Superior temporal gyrus (tissue), 1 donor: ENCODE measurements around the gene ERC1.

Experiments used
- DNase-seq: peaks from one replicate; pipeline ENCODE4 v3.0.0-alpha.2; 2016; ENCODE audit errors: extremely low spot score

Gene ERC1

DNA sequence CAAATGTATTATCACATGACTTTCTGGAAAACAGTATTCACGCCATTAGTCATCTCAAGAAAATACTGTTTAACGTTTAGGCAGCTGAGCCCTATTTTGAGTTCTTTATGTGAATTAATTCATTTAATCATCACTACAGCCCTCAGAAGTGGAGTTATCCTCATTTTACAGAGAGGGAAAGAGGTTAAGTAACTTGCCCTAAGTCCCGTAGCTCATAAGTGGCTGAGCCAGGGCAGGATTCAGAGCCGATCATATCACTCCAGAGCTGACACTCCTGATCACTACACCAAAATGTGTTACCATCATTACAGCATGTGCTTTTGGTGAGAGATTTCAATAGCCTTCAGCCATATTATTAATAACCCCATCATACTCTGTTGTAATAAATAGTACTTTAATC, 392.7 kb downstream of the ERC1 start:
- no peak for DNase-seq

DNA sequence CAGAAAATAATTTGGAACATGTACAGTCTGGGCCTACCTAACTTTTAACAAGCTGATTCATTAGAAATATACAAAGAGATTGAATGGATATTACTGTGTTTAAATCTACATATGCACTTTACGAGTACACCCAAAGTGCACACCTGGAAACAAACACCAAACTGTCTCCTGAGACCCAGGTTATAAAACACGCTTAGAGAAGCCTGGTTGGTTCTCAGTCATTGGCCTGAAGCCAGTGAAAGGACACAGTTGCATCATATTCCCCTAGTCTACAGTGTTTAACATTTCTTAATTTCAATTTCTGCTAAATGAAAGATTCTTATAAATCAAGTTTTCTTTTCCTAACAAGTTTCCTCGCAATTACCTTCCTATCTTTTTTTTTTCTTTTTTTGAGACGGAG, 393.9 kb downstream of the ERC1 start:
- DNase-seq, result no peak

- DNase-seq, result no peak
Observed at GRCh38 chr12:1391722-1392121, 400.7 kb downstream of the ERC1 start.

DNA sequence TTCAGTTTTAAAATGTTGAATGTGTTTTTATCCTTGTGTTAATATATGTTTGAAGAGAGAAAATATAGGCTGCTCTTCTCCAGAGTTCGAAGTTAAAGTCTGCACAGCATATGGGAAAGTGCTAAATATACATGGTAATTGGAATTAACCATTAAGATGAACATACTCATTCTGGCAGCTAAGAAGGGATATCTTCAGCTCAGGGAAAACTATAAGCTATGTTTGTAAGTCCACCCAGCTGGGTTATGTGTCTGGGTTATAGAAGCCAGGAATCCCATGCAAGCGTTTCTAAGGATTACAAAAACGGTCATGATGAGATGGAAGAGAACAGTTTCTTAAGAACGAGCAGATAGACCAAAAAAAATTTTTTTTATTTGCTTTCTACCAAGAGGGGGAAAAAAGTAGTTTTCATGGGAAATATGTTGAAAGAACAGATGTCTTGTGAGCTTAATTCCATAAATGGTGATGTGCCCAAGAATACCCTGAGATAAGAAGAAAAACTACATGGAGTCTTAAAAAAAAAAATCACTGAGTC, 404.5 kb downstream of the ERC1 start:
- no peak for DNase-seq

DNA sequence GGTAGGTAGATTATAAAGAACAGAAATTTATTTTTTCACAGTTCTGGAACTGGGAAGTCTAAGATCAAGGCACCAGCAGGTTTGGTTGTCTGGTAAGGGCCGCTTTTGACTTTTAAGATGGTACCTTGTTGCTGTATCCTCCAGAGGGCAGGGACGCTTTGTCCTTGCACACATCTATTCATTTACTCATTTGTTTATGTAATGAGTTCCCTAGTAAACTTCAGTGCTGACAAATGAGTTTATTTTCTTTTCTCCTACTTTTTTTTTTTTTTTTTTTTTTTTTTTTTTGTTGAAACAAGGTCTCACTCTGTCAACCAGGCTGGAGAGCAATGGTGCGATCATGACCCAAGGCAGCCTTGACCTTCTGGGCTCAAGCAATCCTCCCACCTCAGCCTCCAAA, 407.6 kb downstream of the ERC1 start:
- no peak for DNase-seq

- DNase-seq, result no peak
Observed at GRCh38 chr12:1401891-1402290, 410.9 kb downstream of the ERC1 start.

GRCh38 chr12:1403417-1403816, 412.4 kb downstream of the ERC1 start:
- no peak for DNase-seq

GRCh38 chr12:1405619-1406018, 414.6 kb downstream of the ERC1 start:
- DNase-seq, result no peak

DNA sequence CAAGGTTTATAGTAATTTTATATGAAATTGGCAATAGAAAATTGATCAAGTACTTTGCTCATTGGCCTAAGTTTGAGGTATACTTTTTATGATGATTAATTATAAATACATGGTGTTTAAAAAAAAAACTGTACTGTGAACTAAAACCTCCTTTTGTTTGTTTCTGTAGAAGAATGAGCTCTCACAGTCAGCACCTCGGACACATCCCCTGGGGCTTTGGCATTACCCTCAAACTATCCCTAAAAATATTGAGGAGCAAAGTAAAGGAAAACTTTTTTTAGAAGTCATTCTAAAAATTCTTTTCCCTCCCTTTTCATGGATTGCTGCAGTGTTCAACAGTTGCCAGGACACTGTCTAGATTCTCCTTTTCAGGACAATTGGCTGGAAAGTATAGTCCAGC, 419.8 kb downstream of the ERC1 start:
- DNase-seq, result no peak

- DNase-seq, result no peak
Observed at GRCh38 chr12:1413930-1414329, 422.9 kb downstream of the ERC1 start.

- DNase-seq, result no peak
Observed at GRCh38 chr12:1418144-1418543, 427.1 kb downstream of the ERC1 start.

GRCh38 chr12:1419849-1420371, 428.9 kb downstream of the ERC1 start:
- no peak for DNase-seq

DNA sequence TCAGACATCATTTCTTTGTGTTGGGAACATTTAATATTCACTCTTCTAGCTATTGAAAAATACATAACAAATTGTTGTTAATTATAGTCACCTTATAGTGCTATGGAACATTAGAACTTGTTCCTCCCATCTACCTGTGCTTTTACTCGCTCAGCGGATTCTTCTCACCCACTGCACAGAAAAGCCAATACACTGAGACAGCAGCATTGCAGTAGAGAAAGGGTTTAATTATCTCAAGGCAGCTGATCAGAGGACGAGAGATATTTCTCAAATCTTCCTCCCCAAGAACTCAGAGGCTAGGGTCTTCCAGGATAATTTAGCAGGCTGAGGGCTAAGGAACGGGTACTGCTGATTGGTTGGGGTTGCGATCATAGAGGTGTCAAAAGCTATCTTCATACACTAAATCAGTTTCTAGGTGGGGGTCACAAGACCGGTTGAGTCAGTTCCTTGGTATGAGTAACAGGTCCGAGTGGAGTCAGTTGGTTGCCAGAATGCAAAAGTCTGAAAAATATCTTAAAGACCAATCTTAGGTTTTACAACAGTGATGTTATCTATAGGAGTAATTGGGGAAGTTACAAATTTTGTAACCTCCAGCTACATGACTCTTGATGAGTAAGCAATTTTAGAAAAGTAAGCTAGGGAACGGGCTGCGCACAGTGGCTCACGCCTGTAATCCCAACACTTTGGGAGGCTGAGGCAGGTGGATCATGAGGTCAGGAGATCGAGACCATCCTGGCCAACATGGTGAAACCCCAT, 430.2 kb downstream of the ERC1 start:
- DNase-seq, result no peak

DNA sequence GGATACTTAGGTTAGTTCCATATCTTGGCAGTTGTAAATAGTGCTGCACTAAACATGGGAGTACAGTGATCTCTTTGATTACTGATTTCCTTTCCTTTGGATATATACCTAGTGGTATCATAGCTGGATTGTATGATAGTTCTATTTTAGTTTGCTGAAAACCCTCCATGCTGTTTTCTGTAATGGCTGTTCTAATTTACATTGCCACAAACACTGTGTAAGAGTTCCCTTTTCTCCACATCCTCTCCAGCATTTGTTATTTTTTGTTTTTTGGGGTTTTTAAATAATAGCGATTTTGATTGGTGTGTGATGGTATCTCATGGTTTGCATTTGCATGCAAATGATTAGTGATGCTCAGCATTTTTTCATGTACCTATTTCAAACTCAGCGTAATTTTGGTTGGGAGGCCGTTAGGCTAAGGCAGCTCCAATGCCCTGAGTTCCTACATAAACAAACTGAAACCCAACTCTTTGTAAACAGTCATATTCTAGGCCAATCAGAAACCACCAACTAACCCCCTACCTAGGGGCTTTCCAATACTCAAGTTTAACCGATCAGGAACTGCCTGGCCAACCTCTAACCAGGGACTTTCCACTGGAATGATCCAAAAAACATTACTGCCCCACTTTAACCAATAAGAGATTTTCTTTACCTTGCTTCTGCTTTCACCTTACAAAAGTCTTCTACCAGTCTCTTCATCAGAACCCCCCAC, 431.7 kb downstream of the ERC1 start:
- DNase-seq, result no peak

- DNase-seq, result no peak
Observed at GRCh38 chr12:1424674-1425395, 433.8 kb downstream of the ERC1 start.

DNA sequence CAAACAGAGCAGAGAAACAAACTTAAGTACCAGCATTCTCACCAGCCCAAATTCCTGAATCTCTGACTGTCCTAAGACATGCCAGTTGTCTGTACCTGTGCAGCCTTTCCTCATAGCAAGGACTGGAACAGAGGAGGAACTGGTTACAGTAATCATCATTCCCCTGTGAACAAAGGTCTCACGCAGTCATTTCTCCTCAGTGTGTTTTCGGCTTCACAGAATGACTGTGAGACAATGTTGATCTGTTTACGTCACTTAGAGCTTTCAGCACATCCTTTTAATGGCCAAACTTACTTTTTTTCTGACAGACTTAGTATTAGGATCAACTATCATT, 434.3 kb downstream of the ERC1 start:
- no peak for DNase-seq

DNA sequence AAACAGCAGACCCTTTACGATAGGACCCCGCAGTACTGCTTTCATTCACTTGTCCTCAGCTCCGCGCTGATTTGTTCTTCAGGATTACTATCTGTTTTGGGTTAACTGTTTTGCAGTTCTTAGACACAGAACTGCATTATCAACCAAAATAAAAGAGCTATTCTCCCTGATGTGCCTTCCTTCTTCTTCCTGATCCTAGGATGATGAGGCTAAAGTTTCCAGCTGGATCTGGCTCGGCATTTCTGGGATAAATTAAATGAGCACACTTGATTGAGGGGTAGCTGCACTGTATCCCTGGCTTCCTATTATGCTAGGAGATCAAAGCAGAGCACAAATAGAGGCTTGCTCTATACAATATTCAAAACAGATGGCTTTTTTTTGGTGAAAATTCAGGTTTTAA, 437.6 kb downstream of the ERC1 start:
- no peak for DNase-seq

GRCh38 chr12:1429980-1430379, 439.0 kb downstream of the ERC1 start:
- no peak for DNase-seq

- no peak for DNase-seq
Observed at GRCh38 chr12:1434296-1434955, 443.4 kb downstream of the ERC1 start.

GRCh38 chr12:1435044-1435443, 444.0 kb downstream of the ERC1 start:
- no peak for DNase-seq

DNA sequence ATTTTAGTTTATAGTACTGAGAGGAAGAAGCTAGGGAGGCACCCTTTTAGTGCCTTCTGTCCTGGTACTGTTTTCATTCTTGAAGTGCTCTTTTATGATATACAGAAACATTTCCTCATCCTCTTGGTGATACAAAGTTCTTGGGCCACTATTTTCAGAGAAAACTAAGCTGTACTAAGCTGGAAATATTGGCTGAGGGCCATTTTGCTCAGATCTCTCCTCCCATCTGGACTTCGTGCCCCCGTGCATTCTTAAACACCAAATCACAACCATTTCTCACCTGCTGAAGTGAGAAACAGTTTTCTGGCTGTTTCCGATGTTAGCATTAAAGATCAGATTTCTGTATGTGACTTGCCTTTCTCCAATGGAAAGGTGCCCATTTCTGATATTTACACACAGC, 444.4 kb downstream of the ERC1 start:
- no peak for DNase-seq

DNA sequence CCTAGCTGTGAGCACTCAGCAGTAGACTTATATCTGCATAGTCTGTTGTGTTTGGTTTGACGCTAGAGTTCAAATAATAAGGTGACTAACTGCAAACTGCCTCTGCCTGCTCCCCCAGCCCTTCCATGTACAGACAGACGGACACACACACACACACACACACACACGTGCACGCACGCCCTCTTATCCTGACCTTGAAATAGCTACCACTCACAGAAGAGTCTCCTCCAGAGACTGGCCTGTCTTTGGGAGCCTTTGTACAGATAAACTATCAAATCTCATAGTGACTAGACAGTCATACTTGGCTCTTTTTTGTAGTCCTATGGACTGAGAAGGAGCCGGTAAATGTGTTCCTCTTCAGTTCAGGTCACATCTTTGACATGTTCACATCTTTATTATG, 445.0 kb downstream of the ERC1 start:
- DNase-seq, result no peak
